ENCODE results near the gene ELOVL6. TPM values are rescaled to one million over a fixed set of nuclear protein-coding genes. Genes with fewer than 3 reads are reported as not detected.

The ELOVL6 gene
- total RNA-seq, 4 donors from 2014 or later: 2.1 to 4.1 (median 3.3) TPM

DNA sequence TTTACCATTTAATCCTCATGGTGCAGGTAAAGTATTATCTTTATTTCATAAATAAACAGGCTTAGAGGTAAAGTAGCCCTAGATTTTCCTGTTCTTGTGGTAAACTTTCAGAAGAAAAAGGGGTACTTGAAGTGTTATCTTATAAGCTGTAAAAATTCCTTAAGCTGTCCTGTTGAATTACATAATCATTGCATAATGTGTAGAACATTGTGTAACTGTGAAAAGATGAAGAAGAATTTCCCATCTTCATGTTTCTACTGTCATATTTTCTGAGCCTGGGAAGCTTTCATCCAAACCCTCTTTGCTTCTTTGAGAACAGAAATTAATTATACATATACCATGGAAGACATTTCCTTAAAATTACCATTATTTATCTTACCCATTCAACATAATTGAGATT, 90.5 kb downstream of the ELOVL6 start:
- H3K27me3 ChIP-seq: no peaks in the 10 kb centered on the region
- H3K4me3 ChIP-seq (replicated peaks in 1 of 3): no peak overlapping the region
- TF ChIP-seq POLR2A (IDR thresholded peaks at IDR 0.05): no peak
- TF ChIP-seq, protein P1, sequence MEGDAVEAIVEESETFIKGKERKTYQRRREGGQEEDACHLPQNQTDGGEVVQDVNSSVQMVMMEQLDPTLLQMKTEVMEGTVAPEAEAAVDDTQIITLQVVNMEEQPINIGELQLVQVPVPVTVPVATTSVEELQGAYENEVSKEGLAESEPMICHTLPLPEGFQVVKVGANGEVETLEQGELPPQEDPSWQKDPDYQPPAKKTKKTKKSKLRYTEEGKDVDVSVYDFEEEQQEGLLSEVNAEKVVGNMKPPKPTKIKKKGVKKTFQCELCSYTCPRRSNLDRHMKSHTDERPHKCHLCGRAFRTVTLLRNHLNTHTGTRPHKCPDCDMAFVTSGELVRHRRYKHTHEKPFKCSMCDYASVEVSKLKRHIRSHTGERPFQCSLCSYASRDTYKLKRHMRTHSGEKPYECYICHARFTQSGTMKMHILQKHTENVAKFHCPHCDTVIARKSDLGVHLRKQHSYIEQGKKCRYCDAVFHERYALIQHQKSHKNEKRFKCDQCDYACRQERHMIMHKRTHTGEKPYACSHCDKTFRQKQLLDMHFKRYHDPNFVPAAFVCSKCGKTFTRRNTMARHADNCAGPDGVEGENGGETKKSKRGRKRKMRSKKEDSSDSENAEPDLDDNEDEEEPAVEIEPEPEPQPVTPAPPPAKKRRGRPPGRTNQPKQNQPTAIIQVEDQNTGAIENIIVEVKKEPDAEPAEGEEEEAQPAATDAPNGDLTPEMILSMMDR (IDR thresholded peaks at IDR 0.05): no peak
- no peak overlapping the region for H3K27ac ChIP-seq
- no peaks in the 10 kb centered on the region for H3K9me3 ChIP-seq
- DNase-seq: no peak
- H3K4me1 ChIP-seq: no peaks in the 10 kb centered on the region
- H3K36me3 ChIP-seq: no peaks in the 10 kb centered on the region
- intact Hi-C loops (cut with DNase I): no loop called here

DNA sequence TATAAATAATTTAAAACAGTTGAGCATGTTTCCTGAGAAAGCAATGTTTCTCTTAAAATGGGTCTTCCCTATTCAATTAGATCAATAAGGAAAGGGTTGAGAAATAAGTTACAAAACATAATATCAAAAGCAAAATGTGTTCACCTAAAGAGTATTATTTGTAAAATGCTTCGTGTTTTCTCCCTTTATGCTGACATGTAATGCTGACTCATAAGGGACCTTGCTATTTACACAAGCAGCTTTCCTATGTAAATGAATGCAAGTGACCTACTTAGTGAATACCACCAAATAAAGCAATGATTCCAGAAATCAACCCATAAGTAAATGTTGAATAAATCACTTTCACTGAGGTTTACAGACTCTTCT, 91.5 kb downstream of the ELOVL6 start:
- TF ChIP-seq, protein P1 (IDR thresholded peaks at IDR 0.05): no peak
- TF ChIP-seq POLR2A (IDR thresholded peaks at IDR 0.05): no peak
- no peaks in the 10 kb centered on the region for H3K27me3 ChIP-seq
- no peak overlapping the region for H3K4me3 ChIP-seq (replicated peaks in 1 of 3)
- 80 to 86% methylated on average over 1 of the region's 1 CpG for WGBS, 2 donors
- no peak for DNase-seq
- H3K4me1 ChIP-seq: no peaks in the 10 kb centered on the region
- no peaks in the 10 kb centered on the region for H3K9me3 ChIP-seq
- intact Hi-C loops (cut with DNase I): no loop called here
- H3K36me3 ChIP-seq: no peaks in the 10 kb centered on the region
- no peak overlapping the region for H3K27ac ChIP-seq

- no peak for TF ChIP-seq POLR2A (IDR thresholded peaks at IDR 0.05)
- intact Hi-C loops (cut with DNase I): no loop called here
- DNase-seq: no peak
- Histone ChIP-seq H3K9me3 (no peaks in the 10 kb centered on the region), H3K27me3 (no peaks in the 10 kb centered on the region), H3K4me3 (replicated peaks in 1 of 3) (no peak overlapping the region), H3K4me1 (no peaks in the 10 kb centered on the region), H3K27ac (no peak overlapping the region), H3K36me3 (no peaks in the 10 kb centered on the region)
- WGBS, 2 donors: 82 to 83% methylated on average over 2 of the region's 2 CpGs
Observed at GRCh38 chr4:110104661-110105060, 93.8 kb downstream of the ELOVL6 start.

GRCh38 chr4:110099638-110100037, 98.8 kb downstream of the ELOVL6 start:
- H3K27me3 ChIP-seq: no peaks in the 10 kb centered on the region
- no peaks in the 10 kb centered on the region for H3K36me3 ChIP-seq
- no peak for DNase-seq
- no peaks in the 10 kb centered on the region for H3K4me1 ChIP-seq
- TF ChIP-seq, protein P1 (IDR thresholded peaks at IDR 0.05): no peak
- no peak for TF ChIP-seq POLR2A (IDR thresholded peaks at IDR 0.05)
- H3K27ac ChIP-seq: no peak overlapping the region
- no peak overlapping the region for H3K4me3 ChIP-seq (replicated peaks in 1 of 3)
- H3K9me3 ChIP-seq: no peaks in the 10 kb centered on the region
- intact Hi-C loops (cut with DNase I): no loop called here

DNA sequence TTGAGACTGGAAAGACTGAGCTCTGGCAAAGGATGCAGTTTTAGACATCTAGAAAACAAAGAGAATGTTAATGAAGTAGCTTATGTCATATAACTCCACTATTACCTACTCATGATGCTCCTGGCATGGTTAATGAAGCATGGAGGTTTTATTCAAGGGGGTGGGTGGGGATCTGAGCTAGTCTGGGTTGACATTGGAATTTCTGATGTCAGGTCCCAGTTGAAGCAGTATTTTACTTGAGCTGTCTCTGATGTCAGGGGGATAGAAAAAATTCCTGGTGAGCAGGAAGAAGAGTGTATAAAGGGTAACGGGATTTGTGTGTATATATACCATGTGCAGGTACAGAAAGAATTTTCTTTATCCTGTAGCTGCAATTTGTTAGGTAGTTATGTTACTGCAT, 102.0 kb downstream of the ELOVL6 start:
- no peaks in the 10 kb centered on the region for H3K4me1 ChIP-seq
- WGBS, 2 donors: 72 to 90% methylated on average over 1 of the region's 1 CpG
- H3K4me3 ChIP-seq (replicated peaks in 1 of 3): no peak overlapping the region
- TF ChIP-seq, protein P1 (IDR thresholded peaks at IDR 0.05): no peak
- TF ChIP-seq POLR2A (IDR thresholded peaks at IDR 0.05): no peak
- intact Hi-C loops (cut with DNase I): no loop called here
- DNase-seq: no peak
- no peaks in the 10 kb centered on the region for H3K36me3 ChIP-seq
- no peak overlapping the region for H3K27ac ChIP-seq
- H3K9me3 ChIP-seq: no peaks in the 10 kb centered on the region
- no peaks in the 10 kb centered on the region for H3K27me3 ChIP-seq

DNA sequence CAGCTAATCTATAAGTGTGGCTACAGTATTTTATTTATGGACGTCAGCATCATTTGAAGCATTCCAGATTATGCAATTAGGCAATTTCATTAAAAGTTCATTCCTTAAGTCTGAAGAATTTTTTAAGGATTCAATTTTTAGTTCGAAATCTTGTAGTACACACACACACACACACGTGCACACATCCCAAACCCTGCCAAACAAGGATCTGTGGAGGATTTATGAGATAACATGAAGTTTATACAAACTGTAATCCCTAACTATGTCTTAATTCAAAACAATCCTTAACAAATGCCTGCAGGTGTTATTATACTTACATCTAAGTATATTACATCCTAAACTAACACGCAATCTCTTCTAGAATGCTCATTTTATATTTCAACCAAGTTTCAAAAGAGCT, 105.8 kb downstream of the ELOVL6 start:
- intact Hi-C loops (cut with DNase I): no loop called here
- Histone ChIP-seq H3K9me3 (no peaks in the 10 kb centered on the region), H3K4me3 (replicated peaks in 1 of 3) (no peak overlapping the region), H3K36me3 (no peaks in the 10 kb centered on the region), H3K27me3 (no peaks in the 10 kb centered on the region), H3K27ac (no peak overlapping the region), H3K4me1 (no peaks in the 10 kb centered on the region)
- WGBS, 2 donors: 94 to 95% methylated on average over 4 of the region's 4 CpGs
- DNase-seq: no peak
- TF ChIP-seq, protein P1 (IDR thresholded peaks at IDR 0.05): no peak
- TF ChIP-seq POLR2A (IDR thresholded peaks at IDR 0.05): no peak

Data from thyroid gland (tissue), 4 donors.